ENCODE results near the gene CARD10. TPM values are rescaled to one million over a fixed set of nuclear protein-coding genes. Genes with fewer than 3 reads are reported as not detected.

The CARD10 gene
- total and polyA plus RNA-seq, 2 of the 8 experiments (the other 6 are each of a cell fraction or from before 2014, with no cell fraction given) = 13.5 to 14.4 TPM

- ChIA-PET POLR2A (ENCODE audit: partially characterized antibody) (interaction anchor here (0.6 kb wide), 1 partner anchor 48 kb away, joined by 3 read pairs; no protein-coding TSS in a partner anchor), CTCF (ENCODE audit: partially characterized antibody) (interaction anchor here (0.9 to 1.4 kb wide), 6 partner anchors 11 to 50 kb away, joined by 3 to 6 read pairs (median 3); no protein-coding TSS in a partner anchor)
- no peak overlapping the region for H3K4me2 ChIP-seq (ENCODE audit: insufficient read depth in 1 of 2, low read depth in 2 of 2, low read length in 2 of 2)
- H3K4me3 ChIP-seq (ENCODE audit: extremely low read depth in 1 of 4, insufficient read depth in 2 of 4, low read depth in 3 of 4, low read length in 4 of 4) = no peak overlapping the region
- no peak overlapping the region for H2BK5ac ChIP-seq (ENCODE audit: low read depth, low read length)
- no peak overlapping the region for H3K56ac ChIP-seq (replicated peaks; ENCODE audit: insufficient read length, low read depth, low read length)
- H3K36me3 ChIP-seq (ENCODE audit: control insufficient read depth in 2 of 4, insufficient read depth in 4 of 4, low read length in 3 of 4) = no peaks in the 10 kb centered on the region
- no peak overlapping the region for H4K91ac ChIP-seq (replicated peaks; ENCODE audit: insufficient read length, low read length)
- H3K9ac ChIP-seq (replicated peaks in 1 of 4; ENCODE audit: extremely low read depth in 1 of 4, low read depth in 3 of 4, low read length in 3 of 4) = no peak overlapping the region
- no peaks in the 10 kb centered on the region for H3K79me1 ChIP-seq (ENCODE audit: low read depth, low read length)
- H4K20me1 ChIP-seq (replicated peaks in 1 of 2; ENCODE audit: control insufficient read depth in 1 of 2, insufficient read depth in 2 of 2, low read length in 2 of 2) = no peaks in the 10 kb centered on the region
- no peak overlapping the region for H4K8ac ChIP-seq (ENCODE audit: extremely low read depth, insufficient read depth, low read length)
- H2BK15ac ChIP-seq (ENCODE audit: low read length) = no peak overlapping the region
- no peak for DNase-seq (ENCODE audit: low read depth in 1 of 2, low spot score in 2 of 2)
- H3K27me3 ChIP-seq (replicated peaks in 1 of 4; ENCODE audit: control insufficient read depth in 3 of 4, extremely low read depth in 1 of 4, insufficient read depth in 3 of 4, low read length in 3 of 4) = peaks cover 7 to 25% (median 16%) of the 10 kb centered on the region in 4 experiments; a peak in 6 of 7 replicates
- no peaks in the 10 kb centered on the region for H3K79me2 ChIP-seq (ENCODE audit: control insufficient read depth in 1 of 2, insufficient read depth in 2 of 2, low read length in 2 of 2)
- H2BK120ac ChIP-seq (replicated peaks; ENCODE audit: low read depth, low read length) = no peak overlapping the region
- no peak overlapping the region for H2AFZ ChIP-seq (ENCODE audit: low read length)
- FAIRE-seq = no peak
- H3K14ac ChIP-seq (ENCODE audit: insufficient read length) = no peak overlapping the region
- H3K18ac ChIP-seq (ENCODE audit: extremely low read depth, low read length) = no peak overlapping the region
- H3K9me3 ChIP-seq (ENCODE audit: insufficient read depth in 2 of 2, low read depth in 1 of 2, low read length in 1 of 2) = no peaks in the 10 kb centered on the region
- H2AK5ac ChIP-seq (ENCODE audit: low read depth, low read length) = no peak overlapping the region
- no peak overlapping the region for H4K5ac ChIP-seq (ENCODE audit: insufficient read length, low read depth, low read length)
- H3K23ac ChIP-seq (ENCODE audit: insufficient read length) = no peak overlapping the region
- H3K4me1 ChIP-seq (replicated peaks in 1 of 4; ENCODE audit: control insufficient read depth in 3 of 4, insufficient read depth in 4 of 4, low read length in 3 of 4) = peaks cover 0 to 7% (median 4%) of the 10 kb centered on the region in 4 experiments; a peak in 3 of 7 replicates
- H3K27ac ChIP-seq (ENCODE audit: low read depth, low read length) = no peak overlapping the region
- no peak overlapping the region for H2BK12ac ChIP-seq (ENCODE audit: low read depth, low read length)
- no peak overlapping the region for H2BK20ac ChIP-seq (ENCODE audit: low read length)
- WGBS, 2 experiments (ENCODE audit: extremely low coverage in 1 of 2, insufficient coverage in 1 of 2, insufficient read length in 1 of 2, insufficient replicate concordance in 2 of 2, low coverage in 1 of 2, low lambda C conversion rate in 2 of 2, missing lambda C conversion rate in 1 of 2) = 88% methylated on average over 6 of the region's 6 CpGs; no CpG with 5 or more reads in 1 of the 2 experiments
- H3K4ac ChIP-seq (replicated peaks; ENCODE audit: insufficient read length, low read depth, low read length) = no peak overlapping the region
- H3K23me2 ChIP-seq (ENCODE audit: low read depth, low read length) = peaks cover 10% of the 10 kb centered on the region; the same call in 1 of the 2 replicates
- TF ChIP-seq FOSL1 (IDR thresholded peaks at IDR 0.05; ENCODE audit: insufficient read depth, low read depth, low read length) (no peak), SUZ12 (IDR thresholded peaks at IDR 0.05; ENCODE audit: low read length) (no peak), ASH2L (IDR thresholded peaks at IDR 0.05; ENCODE audit: low read length) (no peak), ATF3 (IDR thresholded peaks at IDR 0.05; ENCODE audit: insufficient read depth, low read depth, low read length) (no peak), SIN3A (conservative IDR thresholded peaks at IDR 0.05 in 1 of 2, IDR thresholded peaks at IDR 0.05 in 1 of 2; ENCODE audit: low read depth in 1 of 2, low read length in 2 of 2) (no peak), EGR1 (IDR thresholded peaks at IDR 0.05; ENCODE audit: borderline replicate concordance, low read depth, low read length) (no peak), ATF2 (IDR thresholded peaks at IDR 0.05; ENCODE audit: low read length) (no peak), MAX (IDR thresholded peaks at IDR 0.05) (no peak), NANOG (IDR thresholded peaks at IDR 0.05; ENCODE audit: insufficient read depth, low read depth, low read length, poor library complexity, severe bottlenecking) (no peak), TEAD4 (IDR thresholded peaks at IDR 0.05; ENCODE audit: low read depth, low read length) (no peak), NRF1 (IDR thresholded peaks at IDR 0.05; ENCODE audit: low read depth, low read length) (no peak)
These were observed 3.3 kb upstream of the CARD10 start for GRCh38 chr22:37522482-37522881.
